Measurements from ENCODE around the gene UGT1A9. TPM values are rescaled to one million over a fixed set of nuclear protein-coding genes. Genes with fewer than 3 reads are reported as not detected.

Gene UGT1A9
- not detected in 2 replicates for total RNA-seq

GRCh38 chr2:233671290-233672161 is at the start of gene UGT1A9:
Gene UGT1A9 (plus strand): TSS chr2:233671898. CDS start chr2:233671935, 37 bp downstream.

GRCh38 chr2:233636306-233636705 is 35.4 kb upstream of the UGT1A9 start, which contains the start of gene UGT1A10:
Gene UGT1A10 (plus strand): TSS chr2:233636448. CDS start chr2:233636523, 75 bp downstream.

GRCh38 chr2:233681521-233682099 is 9.9 kb downstream of the UGT1A9 start, which contains the start of gene UGT1A7:
Gene UGT1A7 (plus strand): TSS chr2:233681901. CDS start chr2:233681938, 37 bp downstream.

GRCh38 chr2:233692648-233693047 is 20.9 kb downstream of the UGT1A9 start, which contains the start of gene UGT1A6:
Gene UGT1A6 (plus strand): TSS chr2:233692890. CDS start chr2:233693005, 115 bp downstream.

GRCh38 chr2:233712611-233713261 is 41.0 kb downstream of the UGT1A9 start, which contains the start of gene UGT1A5:
Gene UGT1A5 (plus strand): TSS chr2:233712907. CDS start chr2:233712992, 85 bp downstream.

GRCh38 chr2:233718552-233718951 is 46.9 kb downstream of the UGT1A9 start, which contains the start of gene UGT1A4:
Gene UGT1A4 (plus strand): TSS chr2:233718736. CDS start chr2:233718821, 85 bp downstream.

GRCh38 chr2:233728723-233729301 is 57.1 kb downstream of the UGT1A9 start, which contains the start of gene UGT1A3:
Gene UGT1A3 (plus strand): TSS chr2:233729042. CDS start chr2:233729127, 85 bp downstream.

GRCh38 chr2:233760043-233760442 is 88.3 kb downstream of the UGT1A9 start, which contains the start of gene UGT1A1:
Gene UGT1A1 (plus strand): TSS chr2:233760270. CDS start chr2:233760288, 18 bp downstream.

GRCh38 chr2:233778030-233778429 is 106.3 kb downstream of the UGT1A9 start, which contains the start of gene MROH2A:
Gene MROH2A (plus strand): TSS chr2:233778330. CDS start chr2:233779359, 1,029 bp downstream.

Other genes starting within 250 kb of the UGT1A9 start
- gene USP40, start 105.1 kb upstream of the UGT1A9 start, total RNA-seq, result 26.3 and 45.1 TPM in 2 replicates
- under 0.01 and 0.14 TPM in 2 replicates for gene UGT1A8, start 54.3 kb upstream of the UGT1A9 start, total RNA-seq
- 1.2 TPM in 1 of 2 replicates, not detected in the other for gene UGT1A10, start 35.5 kb upstream of the UGT1A9 start, total RNA-seq
- gene UGT1A7, start 10.0 kb downstream of the UGT1A9 start, total RNA-seq, result under 0.01 and 1.3 TPM in 2 replicates
- gene UGT1A6, start 21.0 kb downstream of the UGT1A9 start, total RNA-seq, result 5.5 and 82.7 TPM in 2 replicates
- 2.3 TPM in 1 of 2 replicates, not detected in the other for gene UGT1A5, start 41.0 kb downstream of the UGT1A9 start, total RNA-seq
- under 0.01 and 1.8 TPM in 2 replicates for gene UGT1A4, start 46.8 kb downstream of the UGT1A9 start, total RNA-seq
- 2.8 TPM in 1 of 2 replicates, not detected in the other for gene UGT1A3, start 57.1 kb downstream of the UGT1A9 start, total RNA-seq
- under 0.01 and 1.5 TPM in 2 replicates for gene UGT1A1, start 88.4 kb downstream of the UGT1A9 start, total RNA-seq
- gene MROH2A, start 106.4 kb downstream of the UGT1A9 start, total RNA-seq, result not detected in 2 replicates
- under 0.01 and 0.14 TPM in 2 replicates for gene HJURP, start 182.6 kb downstream of the UGT1A9 start, total RNA-seq
- not detected in 2 replicates for gene TRPM8, start 245.5 kb downstream of the UGT1A9 start, total RNA-seq

Data from nasal cavity respiratory epithelium epithelial cell of viscerocranial mucosa (primary cell).